ENCODE results near the gene ITGA1. TPM values are rescaled to one million over a fixed set of nuclear protein-coding genes. Genes with fewer than 3 reads are reported as not detected.
A peak's percentile ranks its signal among the peaks of the same experiment; 100 is the strongest.

The ITGA1 gene
- 10 to 100 TPM in 1 of 4 donors, 1 to 10 TPM in 3; 2.4 to 10.7 (median 5.4) TPM for total RNA-seq

DNA sequence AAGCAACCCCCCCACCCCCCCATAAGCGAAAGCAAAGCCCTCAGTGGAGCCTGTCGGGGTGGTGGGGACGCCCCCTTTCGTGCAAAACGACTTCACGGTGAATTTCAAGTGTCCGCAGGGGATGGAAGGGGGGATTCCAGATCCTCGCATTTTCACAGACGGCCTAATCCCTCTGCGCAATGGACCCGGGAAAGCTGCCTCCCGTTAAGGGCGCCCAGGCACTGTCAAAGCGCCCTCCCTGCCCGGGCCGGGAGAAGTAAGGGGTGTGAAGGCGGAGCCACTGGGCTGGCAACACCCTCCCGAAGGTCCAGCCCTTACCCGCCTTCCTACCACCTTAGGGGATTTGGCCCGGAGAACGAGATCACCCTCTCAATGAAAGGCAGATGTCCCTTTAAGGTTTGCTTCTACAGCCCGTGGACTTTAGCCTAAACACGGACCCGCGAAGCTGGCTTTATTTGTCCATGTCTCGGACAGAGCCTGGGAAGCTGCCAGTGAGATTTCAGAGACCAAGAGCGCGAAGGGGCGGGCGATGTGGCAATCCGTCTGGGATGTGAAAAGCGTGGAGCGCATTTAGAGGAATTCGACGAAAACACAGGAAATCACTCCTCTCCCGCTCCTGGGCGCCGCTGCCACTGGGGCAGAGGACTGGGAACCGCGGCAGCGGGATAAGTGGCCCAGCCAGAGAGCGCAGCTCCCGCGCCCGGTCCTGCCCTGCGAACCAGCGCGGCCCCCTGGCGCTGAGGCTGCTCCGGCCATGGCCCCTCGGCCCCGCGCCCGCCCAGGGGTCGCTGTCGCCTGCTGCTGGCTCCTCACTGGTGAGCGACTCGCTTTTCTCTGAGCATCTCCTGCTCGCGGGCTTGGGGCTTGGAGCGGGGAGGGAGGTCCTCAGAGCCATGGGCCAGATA is at the start of gene ITGA1, which contains the start of gene PELO:
Gene ITGA1, plus strand, starts transcription at position 317 of the 905 bp plus-strand sequence. Its CDS starts 438 bp downstream, at position 755.
Gene PELO, plus strand, starts transcription at position 317 of the 905 bp plus-strand sequence. CDS start 12,479 bp downstream, outside the sequence.
- 0% methylated on average over 50 to 51 of the region's 61 CpGs for WGBS, 2 donors
- TF ChIP-seq, protein P1, sequence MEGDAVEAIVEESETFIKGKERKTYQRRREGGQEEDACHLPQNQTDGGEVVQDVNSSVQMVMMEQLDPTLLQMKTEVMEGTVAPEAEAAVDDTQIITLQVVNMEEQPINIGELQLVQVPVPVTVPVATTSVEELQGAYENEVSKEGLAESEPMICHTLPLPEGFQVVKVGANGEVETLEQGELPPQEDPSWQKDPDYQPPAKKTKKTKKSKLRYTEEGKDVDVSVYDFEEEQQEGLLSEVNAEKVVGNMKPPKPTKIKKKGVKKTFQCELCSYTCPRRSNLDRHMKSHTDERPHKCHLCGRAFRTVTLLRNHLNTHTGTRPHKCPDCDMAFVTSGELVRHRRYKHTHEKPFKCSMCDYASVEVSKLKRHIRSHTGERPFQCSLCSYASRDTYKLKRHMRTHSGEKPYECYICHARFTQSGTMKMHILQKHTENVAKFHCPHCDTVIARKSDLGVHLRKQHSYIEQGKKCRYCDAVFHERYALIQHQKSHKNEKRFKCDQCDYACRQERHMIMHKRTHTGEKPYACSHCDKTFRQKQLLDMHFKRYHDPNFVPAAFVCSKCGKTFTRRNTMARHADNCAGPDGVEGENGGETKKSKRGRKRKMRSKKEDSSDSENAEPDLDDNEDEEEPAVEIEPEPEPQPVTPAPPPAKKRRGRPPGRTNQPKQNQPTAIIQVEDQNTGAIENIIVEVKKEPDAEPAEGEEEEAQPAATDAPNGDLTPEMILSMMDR (IDR thresholded peaks at IDR 0.05), result no peak
- no peak for TF ChIP-seq POLR2A (IDR thresholded peaks at IDR 0.05)
- DNase-seq (ENCODE audit: low spot score in 2 of 2), result peak; percentile 62 to 95
- peak within 1 kb of the TSS; percentile 35 for H3K4me3 ChIP-seq (ENCODE audit: low read depth, poor library complexity, severe bottlenecking)
- intact Hi-C loops (cut with DNase I; ENCODE audit: low total_unique reads), result loop anchor here (2.0 kb wide), 1 partner anchor 129 kb away; no protein-coding TSS in a partner anchor

DNA sequence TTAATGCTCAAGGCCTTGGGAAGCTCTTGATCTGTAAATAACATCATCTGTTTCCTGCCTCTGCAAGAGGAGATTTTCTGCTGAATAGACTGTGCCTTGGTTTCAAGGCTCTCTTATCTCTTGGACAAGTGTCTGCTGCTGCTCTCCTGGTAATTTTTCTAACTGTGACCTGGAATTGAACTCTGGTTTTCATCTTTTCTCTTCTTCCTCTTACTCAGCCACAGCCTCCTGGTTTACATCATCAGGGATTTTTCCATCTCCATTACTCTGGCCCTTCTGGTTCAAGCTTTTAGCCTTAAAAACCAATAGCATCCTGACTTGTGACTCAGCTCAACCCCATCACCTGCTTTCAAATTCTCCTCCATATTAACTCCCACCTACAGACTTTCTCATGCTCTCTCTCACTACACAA is 49.6 kb upstream of the ITGA1 start:
- intact Hi-C loops (cut with DNase I; ENCODE audit: low total_unique reads), result no loop called here
- no peak for DNase-seq (ENCODE audit: low spot score in 2 of 2)
- H3K4me3 ChIP-seq (ENCODE audit: low read depth, poor library complexity, severe bottlenecking), result no peak overlapping the region
- no peak for TF ChIP-seq POLR2A (IDR thresholded peaks at IDR 0.05)
- TF ChIP-seq, protein P1 (IDR thresholded peaks at IDR 0.05), result no peak

DNA sequence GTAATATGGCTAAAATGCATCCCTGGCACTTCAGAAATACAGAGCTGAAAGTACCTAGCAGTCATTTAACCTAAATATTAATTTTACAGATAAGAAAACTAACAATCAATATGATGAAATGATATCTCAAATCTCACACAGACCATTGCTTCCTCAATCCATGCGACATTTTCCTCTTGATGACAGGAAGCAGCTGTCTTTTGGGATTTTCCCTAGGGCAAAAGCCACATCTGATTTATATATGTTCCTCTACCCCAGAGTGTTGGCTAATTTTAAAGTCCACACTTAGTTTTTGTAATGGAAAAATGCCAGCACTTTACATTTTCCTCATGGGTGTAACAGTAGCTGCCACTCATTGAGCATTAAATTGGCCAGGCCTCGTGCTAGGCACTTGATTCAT is 47.7 kb upstream of the ITGA1 start:
- intact Hi-C loops (cut with DNase I; ENCODE audit: low total_unique reads), result no loop called here
- no peak for TF ChIP-seq POLR2A (IDR thresholded peaks at IDR 0.05)
- TF ChIP-seq, protein P1 (IDR thresholded peaks at IDR 0.05), result no peak
- WGBS, 2 donors, result 52 to 66% methylated on average over 2 of the region's 2 CpGs
- no peak overlapping the region for H3K4me3 ChIP-seq (ENCODE audit: low read depth, poor library complexity, severe bottlenecking)
- no peak for DNase-seq (ENCODE audit: low spot score in 2 of 2)

DNA sequence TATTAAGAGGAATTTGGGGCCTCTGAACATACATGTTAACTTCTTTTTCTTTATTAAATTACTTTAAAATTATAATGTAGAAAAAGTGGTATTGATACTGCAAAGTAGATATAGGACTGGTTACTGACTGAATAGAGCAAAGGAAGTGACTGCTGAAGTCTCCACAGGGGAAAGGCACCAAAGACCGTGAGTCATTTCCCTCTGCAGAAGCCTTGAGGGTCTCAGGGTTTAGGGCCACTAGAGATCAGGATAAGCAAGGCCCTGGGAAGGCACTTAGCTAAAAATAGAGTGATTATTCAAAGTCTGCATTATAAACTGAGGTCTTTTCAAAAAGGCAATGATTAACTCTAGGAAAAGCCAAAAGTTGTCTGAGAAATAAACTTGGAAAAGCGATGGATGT is 44.7 kb upstream of the ITGA1 start:
- WGBS, 2 donors, result 76 to 84% methylated on average over 2 of the region's 2 CpGs
- no peak for DNase-seq (ENCODE audit: low spot score in 2 of 2)
- no peak for TF ChIP-seq POLR2A (IDR thresholded peaks at IDR 0.05)
- TF ChIP-seq, protein P1 (IDR thresholded peaks at IDR 0.05), result no peak
- H3K4me3 ChIP-seq (ENCODE audit: low read depth, poor library complexity, severe bottlenecking), result no peak overlapping the region
- intact Hi-C loops (cut with DNase I; ENCODE audit: low total_unique reads), result no loop called here

DNA sequence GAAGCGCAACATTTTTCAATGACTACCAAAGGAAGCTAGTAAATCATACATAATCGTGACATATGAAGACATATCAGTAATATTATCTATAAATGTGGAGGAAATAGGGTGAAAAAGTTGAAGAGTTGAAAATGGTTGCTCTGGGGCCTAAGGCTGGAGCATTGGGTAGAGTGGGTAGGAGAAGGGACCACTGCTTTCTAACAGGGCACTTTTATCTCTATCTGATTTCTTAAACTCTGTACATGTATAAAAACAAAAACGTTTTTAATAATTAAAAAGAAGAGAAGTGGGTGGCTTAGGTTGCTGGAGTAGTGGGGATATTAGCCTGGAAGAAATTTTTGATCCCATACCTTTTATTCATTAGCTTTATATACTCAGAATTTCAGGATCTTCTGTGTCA is 44.2 kb upstream of the ITGA1 start:
- no peak for DNase-seq (ENCODE audit: low spot score in 2 of 2)
- H3K4me3 ChIP-seq (ENCODE audit: low read depth, poor library complexity, severe bottlenecking), result no peak overlapping the region
- TF ChIP-seq, protein P1 (IDR thresholded peaks at IDR 0.05), result no peak
- TF ChIP-seq POLR2A (IDR thresholded peaks at IDR 0.05), result no peak
- intact Hi-C loops (cut with DNase I; ENCODE audit: low total_unique reads), result no loop called here
- WGBS, 2 donors, result 61 to 64% methylated on average over 3 of the region's 3 CpGs

Measured in lower leg skin (tissue), 4 donors.